ENCODE data around the gene WWP2.

Gene WWP2

DNA sequence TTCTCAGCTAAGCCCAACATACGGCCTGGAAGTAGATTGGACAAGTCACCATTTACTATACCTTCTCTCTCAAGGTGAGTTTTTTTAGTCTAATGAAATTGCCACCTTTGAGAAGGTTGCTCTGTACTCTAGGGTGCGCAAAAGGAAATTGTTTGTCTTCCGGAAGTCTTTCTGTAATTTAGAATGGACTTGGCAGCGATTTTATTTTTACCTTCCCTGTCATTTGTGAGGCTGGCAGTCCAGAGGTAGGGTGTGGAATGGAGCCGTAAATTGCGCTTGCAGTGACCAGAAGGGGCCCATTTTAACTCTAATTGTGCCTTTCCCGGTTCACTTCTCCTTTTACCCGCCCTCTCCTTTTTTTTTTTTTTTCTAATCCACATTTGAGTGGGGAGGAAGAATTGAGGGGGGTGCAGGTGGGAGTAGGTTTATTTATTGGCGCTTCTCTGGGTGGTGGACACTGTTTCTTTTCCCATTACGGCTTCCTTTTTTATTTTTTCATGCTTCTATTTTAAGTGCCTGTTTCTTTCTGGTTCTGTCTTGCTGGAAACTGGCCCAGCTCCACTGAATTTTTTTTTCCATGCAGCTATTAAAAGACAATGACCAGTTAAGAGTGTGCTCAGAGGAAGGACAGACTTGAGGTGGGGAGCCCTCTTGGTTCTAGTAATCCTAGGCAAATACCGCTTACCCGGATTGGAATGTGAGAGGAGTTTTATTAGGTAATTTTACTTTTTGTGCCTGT lies 99.3 kb downstream of the WWP2 start:
- no peak overlapping the region for H3K4me3 ChIP-seq (ENCODE audit: low read depth, low read length)
- H3K36me3 ChIP-seq (ENCODE audit: control insufficient read depth in 2 of 2, insufficient read depth in 1 of 2, low read length in 2 of 2): no peaks in the 10 kb centered on the region; a peak in 1 of 3 replicates
- H3K9me3 ChIP-seq (ENCODE audit: control insufficient read depth, insufficient read depth, low read depth, low read length): no peaks in the 10 kb centered on the region
- no peak overlapping the region for H3K27ac ChIP-seq (ENCODE audit: extremely low read depth, low read depth, low read length)
- ChIA-PET CTCF (no interaction called here), POLR2A (no interaction called here)
- TF ChIP-seq ZNF202 (tag by site-specific recombination; IDR thresholded peaks at IDR 0.05; ENCODE audit: borderline replicate concordance) (no peak), ELK4 (IDR thresholded peaks at IDR 0.05; ENCODE audit: borderline replicate concordance, low read depth, low read length) (no peak), EGR2 (tag by site-specific recombination; IDR thresholded peaks at IDR 0.05; ENCODE audit: low read depth) (peak; percentile 74), ZFHX2 (tag by site-specific recombination; conservative IDR thresholded peaks at IDR 0.05) (peak; percentile 52)
- TF ChIP-seq, protein P1, sequence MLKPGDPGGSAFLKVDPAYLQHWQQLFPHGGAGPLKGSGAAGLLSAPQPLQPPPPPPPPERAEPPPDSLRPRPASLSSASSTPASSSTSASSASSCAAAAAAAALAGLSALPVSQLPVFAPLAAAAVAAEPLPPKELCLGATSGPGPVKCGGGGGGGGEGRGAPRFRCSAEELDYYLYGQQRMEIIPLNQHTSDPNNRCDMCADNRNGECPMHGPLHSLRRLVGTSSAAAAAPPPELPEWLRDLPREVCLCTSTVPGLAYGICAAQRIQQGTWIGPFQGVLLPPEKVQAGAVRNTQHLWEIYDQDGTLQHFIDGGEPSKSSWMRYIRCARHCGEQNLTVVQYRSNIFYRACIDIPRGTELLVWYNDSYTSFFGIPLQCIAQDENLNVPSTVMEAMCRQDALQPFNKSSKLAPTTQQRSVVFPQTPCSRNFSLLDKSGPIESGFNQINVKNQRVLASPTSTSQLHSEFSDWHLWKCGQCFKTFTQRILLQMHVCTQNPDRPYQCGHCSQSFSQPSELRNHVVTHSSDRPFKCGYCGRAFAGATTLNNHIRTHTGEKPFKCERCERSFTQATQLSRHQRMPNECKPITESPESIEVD (tag by site-specific recombination; IDR thresholded peaks at IDR 0.05): 0 out of 2 replicates have a peak, but pooled peaks have one; percentile 40
- no peaks in the 10 kb centered on the region for H3K4me1 ChIP-seq (ENCODE audit: control insufficient read depth, insufficient read depth, low read length)

- Histone ChIP-seq H3K36me3 (ENCODE audit: control insufficient read depth in 2 of 2, insufficient read depth in 1 of 2, low read length in 2 of 2) (no peaks in the 10 kb centered on the region; a peak in 1 of 3 replicates), H3K4me1 (ENCODE audit: control insufficient read depth, insufficient read depth, low read length) (no peaks in the 10 kb centered on the region), H3K4me3 (ENCODE audit: low read depth, low read length) (no peak overlapping the region), H3K9me3 (ENCODE audit: control insufficient read depth, insufficient read depth, low read depth, low read length) (no peaks in the 10 kb centered on the region), H3K27ac (ENCODE audit: extremely low read depth, low read depth, low read length) (no peak overlapping the region)
- ChIA-PET CTCF (interaction anchor here (0.6 kb wide), 1 partner anchor 65 kb away, joined by 3 read pairs; no protein-coding TSS in a partner anchor), POLR2A (no interaction called here)
- TF ChIP-seq ZFP69B (tag by site-specific recombination; IDR thresholded peaks at IDR 0.05) (no peak), ZNF416 (tag by site-specific recombination; IDR thresholded peaks at IDR 0.05) (no peak), ZNF837 (tag by site-specific recombination; IDR thresholded peaks at IDR 0.05) (no peak), KLF16 (tag by site-specific recombination; IDR thresholded peaks at IDR 0.05) (no peak), KLF1 (tag by site-specific recombination; IDR thresholded peaks at IDR 0.05) (no peak)
- TF ChIP-seq, protein P2, sequence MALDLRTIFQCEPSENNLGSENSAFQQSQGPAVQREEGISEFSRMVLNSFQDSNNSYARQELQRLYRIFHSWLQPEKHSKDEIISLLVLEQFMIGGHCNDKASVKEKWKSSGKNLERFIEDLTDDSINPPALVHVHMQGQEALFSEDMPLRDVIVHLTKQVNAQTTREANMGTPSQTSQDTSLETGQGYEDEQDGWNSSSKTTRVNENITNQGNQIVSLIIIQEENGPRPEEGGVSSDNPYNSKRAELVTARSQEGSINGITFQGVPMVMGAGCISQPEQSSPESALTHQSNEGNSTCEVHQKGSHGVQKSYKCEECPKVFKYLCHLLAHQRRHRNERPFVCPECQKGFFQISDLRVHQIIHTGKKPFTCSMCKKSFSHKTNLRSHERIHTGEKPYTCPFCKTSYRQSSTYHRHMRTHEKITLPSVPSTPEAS (tag by site-specific recombination; IDR thresholded peaks at IDR 0.05): no peak
Observed at GRCh38 chr16:69863401-69864281, 101.5 kb downstream of the WWP2 start.

- POLR2A ChIA-PET: no interaction called here
- H3K36me3 ChIP-seq (ENCODE audit: control insufficient read depth in 2 of 2, insufficient read depth in 1 of 2, low read length in 2 of 2): no peaks in the 10 kb centered on the region
- H3K4me1 ChIP-seq (ENCODE audit: control insufficient read depth, insufficient read depth, low read length): no peaks in the 10 kb centered on the region
- no peak overlapping the region for H3K4me3 ChIP-seq (ENCODE audit: low read depth, low read length)
- CTCF ChIA-PET: no interaction called here
- no peaks in the 10 kb centered on the region for H3K9me3 ChIP-seq (ENCODE audit: control insufficient read depth, insufficient read depth, low read depth, low read length)
- H3K27ac ChIP-seq (ENCODE audit: extremely low read depth, low read depth, low read length): no peak overlapping the region
- no peak for TF ChIP-seq ZNF501 (tag by site-specific recombination; IDR thresholded peaks at IDR 0.05)
- no peak for TF ChIP-seq BCL6B (tag by site-specific recombination; IDR thresholded peaks at IDR 0.05)
- TF ChIP-seq ZNF837 (tag by site-specific recombination; IDR thresholded peaks at IDR 0.05): no peak
- TF ChIP-seq BCL11A (tag by site-specific recombination; IDR thresholded peaks at IDR 0.05; ENCODE audit: low read depth): no peak
- TF ChIP-seq ZEB2 (tag by site-specific recombination; IDR thresholded peaks at IDR 0.05): no peak
- TF ChIP-seq, protein P3, sequence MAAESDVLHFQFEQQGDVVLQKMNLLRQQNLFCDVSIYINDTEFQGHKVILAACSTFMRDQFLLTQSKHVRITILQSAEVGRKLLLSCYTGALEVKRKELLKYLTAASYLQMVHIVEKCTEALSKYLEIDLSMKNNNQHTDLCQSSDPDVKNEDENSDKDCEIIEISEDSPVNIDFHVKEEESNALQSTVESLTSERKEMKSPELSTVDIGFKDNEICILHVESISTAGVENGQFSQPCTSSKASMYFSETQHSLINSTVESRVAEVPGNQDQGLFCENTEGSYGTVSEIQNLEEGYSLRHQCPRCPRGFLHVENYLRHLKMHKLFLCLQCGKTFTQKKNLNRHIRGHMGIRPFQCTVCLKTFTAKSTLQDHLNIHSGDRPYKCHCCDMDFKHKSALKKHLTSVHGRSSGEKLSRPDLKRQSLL (tag by site-specific recombination; IDR thresholded peaks at IDR 0.05): no peak
- no peak for TF ChIP-seq ZNF596 (tag by site-specific recombination; IDR thresholded peaks at IDR 0.05)
- no peak for TF ChIP-seq ZNF513 (tag by site-specific recombination; IDR thresholded peaks at IDR 0.05)
- TF ChIP-seq GFI1B (tag by site-specific recombination; IDR thresholded peaks at IDR 0.05): no peak
- TF ChIP-seq ZNF600 (tag by site-specific recombination; IDR thresholded peaks at IDR 0.05): no peak
Observed at GRCh38 chr16:69865701-69866100, 103.6 kb downstream of the WWP2 start.

Data from HEK293 (cell line).